HG03469 (cell line): ENCODE measurements around the gene INPP4A.

Experiments
- ATAC-seq: cut with Tn5 transposase; IDR thresholded peaks from one replicate; pipeline ENCODE4 v1.9.1; 2021; ENCODE audit warnings: mild to moderate bottlenecking, moderate library complexity, moderate number of reproducible peaks; ENCODE audit not compliant: unreplicated experiment

INPP4A gene

GRCh38 chr2:98608116-98608961 lies 163.7 kb downstream of the INPP4A start, which contains the start of the genes COA5 and UNC50:
Gene COA5 (minus strand): TSS chr2:98608512. CDS start chr2:98608405, 107 bp downstream.
Gene UNC50 (plus strand): TSS chr2:98608589. CDS start chr2:98609760, 1,171 bp downstream.
- peak; percentile 68 for ATAC-seq

DNA sequence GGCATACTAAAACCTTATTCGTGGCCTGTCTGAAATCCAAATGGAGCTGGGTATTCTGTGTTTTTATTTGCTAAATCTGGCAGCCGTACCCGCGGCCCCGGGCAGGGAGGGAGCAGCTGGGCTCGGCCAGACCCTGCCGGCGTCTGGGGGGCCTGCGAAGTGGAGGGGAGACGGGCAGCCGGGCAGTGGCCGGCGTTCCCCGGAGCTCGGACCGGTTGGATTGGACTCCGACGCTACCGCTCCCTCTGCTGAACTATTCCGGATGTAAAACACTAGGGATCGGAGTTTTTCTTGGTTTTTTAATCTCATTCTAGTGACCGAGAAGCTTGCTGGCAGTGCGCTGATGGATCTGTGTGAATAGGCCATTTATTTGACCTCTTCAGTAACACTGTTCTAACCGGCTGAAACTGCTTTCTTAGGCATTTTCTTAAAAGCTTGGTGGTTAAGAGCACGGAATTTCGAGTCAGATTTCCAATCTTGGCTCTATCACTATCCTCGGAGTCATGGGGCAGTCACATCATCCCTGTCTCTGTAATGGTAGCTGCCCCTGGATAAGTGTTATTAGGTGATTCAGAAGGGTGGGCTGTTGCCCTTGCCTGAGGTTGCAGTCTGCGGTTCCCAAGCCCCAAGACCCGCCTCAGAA lies 164.4 kb downstream of the INPP4A start:
- no peak for ATAC-seq

DNA sequence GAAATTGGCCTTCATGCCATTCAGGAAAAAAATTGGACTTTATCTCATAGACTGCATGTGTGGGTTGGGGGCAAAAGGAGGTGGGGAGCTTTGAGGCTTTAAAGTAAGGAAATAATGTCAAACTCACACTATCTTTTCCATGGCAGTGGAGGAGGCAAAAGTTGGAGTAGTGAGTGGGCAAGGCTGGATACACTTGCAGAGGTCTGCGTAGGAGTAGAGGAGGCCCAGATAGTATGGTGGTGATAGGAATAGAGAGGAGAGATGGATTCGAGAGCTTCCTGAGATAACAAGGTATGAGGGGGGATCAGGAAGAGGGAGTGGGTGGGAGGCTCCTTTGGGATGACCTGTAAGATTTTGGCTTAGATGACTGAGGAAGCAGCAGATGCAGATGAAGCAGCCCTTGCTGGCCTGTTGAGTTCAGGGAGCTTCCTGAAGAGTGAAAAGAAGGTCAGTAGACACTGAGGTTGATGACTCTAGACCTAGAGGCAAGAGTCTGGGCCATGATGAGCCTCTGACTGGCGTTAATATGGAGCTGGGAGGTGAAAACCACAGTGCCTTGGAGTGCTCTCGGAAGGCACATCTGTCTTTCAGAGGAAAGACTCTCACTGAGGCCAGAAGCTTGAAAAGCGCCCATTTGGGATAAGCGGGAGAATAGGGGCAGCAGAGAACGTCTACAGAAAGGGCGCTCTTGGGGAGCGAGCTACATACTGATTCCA lies 169.5 kb downstream of the INPP4A start:
- no peak for ATAC-seq

DNA sequence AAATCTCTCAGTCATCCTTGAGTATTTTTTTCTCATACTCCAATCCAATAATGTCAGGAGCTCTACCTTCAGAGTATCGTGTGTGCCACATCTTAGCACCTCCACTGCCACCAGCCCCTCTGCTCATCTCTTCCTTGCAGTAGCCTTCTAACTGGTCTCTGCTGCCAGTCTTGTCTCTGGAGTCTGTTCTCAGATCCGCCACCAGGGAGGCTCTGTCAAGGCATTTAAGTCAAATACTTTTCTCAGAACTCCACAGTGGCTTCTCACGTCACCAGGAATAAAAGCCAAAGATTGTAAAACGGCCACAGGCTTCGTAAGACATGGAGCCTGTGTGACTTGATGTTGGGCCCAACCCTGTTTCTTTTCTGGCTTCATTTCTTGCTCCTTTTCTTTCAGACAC lies 170.8 kb downstream of the INPP4A start:
- ATAC-seq = no peak

GRCh38 chr2:98617149-98617548 lies 172.5 kb downstream of the INPP4A start:
- ATAC-seq = no peak

DNA sequence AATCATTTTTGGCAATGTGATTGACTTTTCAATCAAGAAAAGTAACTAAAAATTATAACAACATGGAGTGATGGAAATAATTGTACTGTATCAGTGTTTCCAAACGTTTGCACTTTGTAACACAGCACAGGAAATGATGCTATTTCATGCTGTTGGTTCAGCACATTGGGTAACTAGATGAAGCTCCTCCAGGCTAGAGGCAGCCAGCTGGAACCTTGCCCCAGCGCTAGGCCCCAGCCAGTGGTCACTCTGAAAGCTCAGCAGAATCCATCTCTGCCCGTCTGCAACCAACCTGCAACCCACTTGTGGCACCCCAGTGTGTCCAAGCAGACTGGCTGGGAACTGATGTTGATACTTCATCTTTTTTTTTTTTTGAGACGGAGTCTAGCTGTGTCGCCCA lies 179.0 kb downstream of the INPP4A start:
- ATAC-seq = no peak

- no peak for ATAC-seq
These were observed 187.7 kb downstream of the INPP4A start for GRCh38 chr2:98632351-98632750.

DNA sequence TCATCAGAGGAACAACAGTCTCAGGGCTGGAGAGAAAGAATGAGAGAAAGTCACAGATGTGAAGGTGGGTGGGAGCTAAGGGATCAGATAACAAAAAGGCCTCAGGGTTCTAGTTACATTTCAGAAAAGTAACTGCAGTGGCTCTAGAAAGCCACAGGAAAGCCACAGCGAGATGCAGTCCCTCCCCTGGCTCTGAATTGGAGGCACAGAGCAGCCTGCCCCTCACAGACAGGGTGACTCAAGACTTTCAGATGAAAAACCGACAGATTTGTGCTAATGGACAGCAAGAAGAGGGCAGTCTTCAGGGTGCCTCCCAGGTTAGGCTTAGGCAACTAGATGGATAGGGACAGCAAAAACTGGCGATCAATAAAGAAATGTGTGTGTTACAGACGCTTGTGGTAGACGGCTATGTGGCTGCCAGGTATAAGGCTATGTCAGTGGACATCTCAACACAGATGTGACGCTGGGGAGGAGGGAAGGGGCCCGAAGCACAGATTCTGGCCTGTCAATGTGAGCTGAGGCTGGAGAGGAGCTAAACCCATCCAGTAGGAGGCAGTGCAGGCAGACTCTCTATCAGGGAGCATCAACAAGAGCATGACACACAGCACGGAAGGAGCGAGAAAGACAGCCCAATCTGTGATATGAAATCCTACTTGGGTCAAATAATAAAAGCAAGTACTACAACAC lies 189.9 kb downstream of the INPP4A start:
- ATAC-seq = no peak

DNA sequence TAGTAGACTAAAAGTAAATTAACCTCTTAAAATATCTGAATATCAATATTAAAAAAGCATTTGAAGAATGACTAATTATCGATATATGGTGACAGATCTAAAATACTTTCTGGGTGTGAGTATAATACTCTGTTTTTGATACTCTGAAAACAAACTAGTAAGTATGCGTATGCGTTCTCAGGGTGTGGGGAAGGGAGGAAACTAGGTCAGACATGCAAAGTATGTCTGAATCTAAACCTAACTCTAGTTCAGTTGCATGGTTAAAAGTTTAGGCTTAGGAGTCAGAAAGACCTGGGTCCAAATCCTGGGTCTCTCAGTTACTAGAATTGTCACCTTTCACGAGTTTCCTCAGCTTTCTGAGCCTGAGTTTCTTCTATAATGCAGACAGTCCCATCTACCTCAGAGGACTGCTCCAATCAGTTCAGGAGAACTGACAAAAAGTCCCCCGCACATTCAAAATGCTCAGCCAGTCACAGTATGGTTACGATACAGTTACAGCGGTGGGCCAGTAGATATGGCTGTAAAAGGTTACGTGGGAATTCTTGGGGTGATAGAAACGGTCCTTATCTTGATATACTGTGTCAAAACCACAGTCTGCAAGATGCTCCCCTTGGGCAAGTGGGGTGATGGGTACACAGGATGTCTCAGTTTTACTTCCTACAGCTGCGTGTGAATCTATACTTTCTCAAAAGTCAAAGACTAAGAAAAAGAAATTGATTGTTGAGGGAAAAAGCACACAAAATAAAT lies 192.9 kb downstream of the INPP4A start:
- ATAC-seq = no peak

DNA sequence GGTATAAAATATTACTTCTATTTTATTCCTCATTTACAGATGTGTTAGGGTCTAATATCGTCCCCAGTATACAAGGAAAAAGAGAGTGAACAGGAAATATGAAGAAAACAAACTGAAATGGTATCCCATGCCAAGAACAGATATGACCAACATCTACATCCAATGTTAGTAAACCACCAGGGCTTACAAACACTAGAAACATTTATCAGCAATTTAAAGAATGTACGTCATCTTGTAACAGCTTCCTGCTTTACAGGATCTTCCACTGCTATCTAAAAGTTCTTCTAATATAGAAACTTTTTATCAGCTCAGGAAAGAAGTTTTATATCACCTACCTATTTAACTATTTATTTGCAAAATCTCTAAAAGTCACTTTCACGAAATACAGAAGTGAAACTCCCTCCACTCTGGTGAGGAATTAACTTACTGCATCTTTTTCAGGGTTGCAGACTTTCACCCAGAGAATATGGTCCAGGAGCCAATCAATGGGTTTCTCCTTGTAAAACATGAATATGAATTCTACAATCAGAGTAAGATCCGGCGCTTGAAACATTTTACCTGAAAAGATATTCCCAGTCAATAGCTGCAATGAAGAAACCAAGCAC lies 198.9 kb downstream of the INPP4A start:
- ATAC-seq = no peak
